Fibroblast of lung (primary cell): ENCODE measurements around the gene ESRRA. TPM values are rescaled to one million over a fixed set of nuclear protein-coding genes. Genes with fewer than 3 reads are reported as not detected.

Experiments
- DNase-seq, 2 donors: peaks; one replicate each; pipeline versions ENCODE4 v3.0.0 to v3.0.0-alpha.2; 2010; ENCODE audit warnings: low read depth in 2 of 2
- H2AFZ ChIP-seq: 2 replicates; pipeline ENCODE4 v1.5.1; 2012; ENCODE audit warnings: low read length, control low read depth, inconsistent platforms
- H3K27ac ChIP-seq: 2 replicates; pipeline ENCODE4 v1.5.1; 2011; ENCODE audit warnings: low read length, control low read depth; ENCODE audit not compliant: insufficient read depth
- H3K27me3 ChIP-seq: 2 replicates; pipeline ENCODE4 v1.5.1; 2011; ENCODE audit warnings: mild to moderate bottlenecking, low read length; ENCODE audit not compliant: control insufficient read depth, insufficient read depth
- H3K36me3 ChIP-seq: 2 replicates; pipeline ENCODE4 v1.5.1; 2011; ENCODE audit warnings: low read length; ENCODE audit not compliant: control insufficient read depth, insufficient read depth
- H3K4me1 ChIP-seq: 2 replicates; pipeline ENCODE4 v1.5.1; 2011; ENCODE audit warnings: low read length; ENCODE audit not compliant: control insufficient read depth, insufficient read depth; ENCODE audit errors: extremely low read depth
- H3K4me2 ChIP-seq: 2 replicates; pipeline ENCODE4 v1.5.1; 2011; ENCODE audit warnings: low read length, control low read depth; ENCODE audit not compliant: insufficient read depth; ENCODE audit errors: extremely low read depth
- H3K4me3 ChIP-seq, 4 experiments: fragments of 200-600 bp in 1 of 4; sonication (generic) in 1 of 4; replicated peaks in 1 of 4; 2 replicates each; pipeline ENCODE4 v1.5.1; 2011 to 2016; ENCODE audit warnings: low read length in 4 of 4, low read depth in 3 of 4, mild to moderate bottlenecking in 3 of 4, control low read depth in 2 of 4, inconsistent platforms in 1 of 4, mixed read lengths in 1 of 4; ENCODE audit not compliant: insufficient read depth in 1 of 4; ENCODE audit errors: control extremely low read depth in 1 of 4
- H3K79me2 ChIP-seq: 2 replicates; pipeline ENCODE4 v1.5.1; 2012; ENCODE audit warnings: mild to moderate bottlenecking, low read length, inconsistent platforms; ENCODE audit not compliant: control insufficient read depth, insufficient read depth
- H3K9ac ChIP-seq: 2 replicates; pipeline ENCODE4 v1.5.1; 2011; ENCODE audit warnings: mild to moderate bottlenecking, low read length, control low read depth; ENCODE audit not compliant: insufficient read depth
- H3K9me3 ChIP-seq: 2 replicates; pipeline ENCODE4 v1.5.1; 2012; ENCODE audit warnings: low read depth, low read length; ENCODE audit not compliant: control insufficient read depth, insufficient read depth
- H4K20me1 ChIP-seq: 2 replicates; pipeline ENCODE4 v1.5.1; 2011; ENCODE audit warnings: low read length; ENCODE audit not compliant: control insufficient read depth, insufficient read depth; ENCODE audit errors: extremely low read depth
- CTCF ChIP-seq, 2 donors: IDR thresholded peaks in 1 of 2; conservative IDR thresholded peaks in 1 of 2; 1 replicate in 1 of 2; 2 replicates in 1 of 2; pipeline ENCODE4 v1.5.1; 2011 to 2012; ENCODE audit warnings: low read length in 2 of 2, control low read depth in 1 of 2, inconsistent platforms in 1 of 2, low read depth in 1 of 2, mild to moderate bottlenecking in 1 of 2
- EZH2 ChIP-seq: IDR thresholded peaks from 2 replicates; pipeline ENCODE4 v1.5.1; 2012; ENCODE audit warnings: low read length, control low read depth, mild to moderate bottlenecking; ENCODE audit errors: missing control alignments
- polyA plus RNA-seq, 2 donors: library from polyadenylated mRNA; depleted of rRNA in 1 of 2; stranded (reverse) in 1 of 2; unstranded in 1 of 2; fragments of >200 nt; gene quantifications; 2 replicates each; pipeline ENCODE4 v1.2.1, GENCODE V29; 2011 to 2012; ENCODE audit warnings: missing spikeins in 1 of 2
- total RNA-seq: library from RNA; depleted of rRNA; stranded (reverse); fragments of >200 nt; gene quantifications from 2 replicates; pipeline ENCODE4 v1.2.1, GENCODE V29; 2014

The ESRRA gene
- total and polyA plus RNA-seq, 2 donors (not counting 1 experiment from before 2014, with no cell fraction given), result 6.7 to 32.5 TPM

- Histone ChIP-seq H3K79me2 (no peaks in the 10 kb centered on the region), H3K27me3 (no peaks in the 10 kb centered on the region), H4K20me1 (no peaks in the 10 kb centered on the region), H2AFZ (no peak overlapping the region), H3K36me3 (peaks cover 49% of the 10 kb centered on the region), H3K9me3 (no peaks in the 10 kb centered on the region), H3K27ac (no peak overlapping the region), H3K4me1 (no peaks in the 10 kb centered on the region), H3K9ac (no peak overlapping the region), H3K4me2 (no peak overlapping the region), H3K4me3 (no peak overlapping the region)
- DNase-seq, result no peak
- TF ChIP-seq CTCF (conservative IDR thresholded peaks at IDR 0.05 in 1 of 2, IDR thresholded peaks at IDR 0.05 in 1 of 2; ENCODE audit: low read depth in 1 of 2, low read length in 2 of 2), result no peak
Observed at GRCh38 chr11:64261556-64262080, 43.7 kb upstream of the ESRRA start.

DNA sequence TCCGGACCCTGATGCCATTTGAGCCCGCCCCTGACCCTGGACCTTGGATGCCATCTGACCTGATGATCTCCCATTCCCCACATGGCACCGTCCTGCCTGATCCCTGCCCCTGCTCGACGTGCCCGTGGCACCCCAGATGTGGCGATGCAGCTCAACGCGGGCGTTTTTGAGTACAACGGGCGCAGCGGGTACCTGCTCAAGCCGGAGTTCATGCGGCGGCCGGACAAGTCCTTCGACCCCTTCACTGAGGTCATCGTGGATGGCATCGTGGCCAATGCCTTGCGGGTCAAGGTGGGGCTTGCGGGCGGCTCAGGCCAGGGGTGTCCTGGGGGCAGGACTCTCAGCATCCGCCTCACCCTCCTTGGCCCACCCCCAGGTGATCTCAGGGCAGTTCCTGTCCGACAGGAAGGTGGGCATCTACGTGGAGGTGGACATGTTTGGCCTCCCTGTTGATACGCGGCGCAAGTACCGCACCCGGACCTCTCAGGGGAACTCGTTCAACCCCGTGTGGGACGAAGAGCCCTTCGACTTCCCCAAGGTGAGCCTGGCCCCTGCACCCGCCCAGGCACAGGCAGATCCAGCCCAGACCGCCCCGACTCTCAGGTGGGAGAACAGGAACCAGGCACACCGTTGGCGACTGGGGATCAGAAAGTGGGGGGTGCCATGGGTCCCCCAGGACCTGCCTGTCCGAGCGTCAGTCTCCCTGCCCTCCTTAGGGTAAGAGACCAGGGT lies 42.9 kb upstream of the ESRRA start:
- peaks cover 5% of the 10 kb centered on the region for H3K4me1 ChIP-seq
- no peak for DNase-seq
- no peak overlapping the region for H3K27ac ChIP-seq
- H3K36me3 ChIP-seq, result peaks cover 52% of the 10 kb centered on the region
- H3K4me2 ChIP-seq, result no peak overlapping the region
- no peak overlapping the region for H3K4me3 ChIP-seq
- no peaks in the 10 kb centered on the region for H3K79me2 ChIP-seq
- H4K20me1 ChIP-seq, result no peaks in the 10 kb centered on the region
- no peaks in the 10 kb centered on the region for H3K9me3 ChIP-seq
- H2AFZ ChIP-seq, result no peak overlapping the region
- no peak for TF ChIP-seq EZH2
- no peak for TF ChIP-seq CTCF (conservative IDR thresholded peaks at IDR 0.05 in 1 of 2, IDR thresholded peaks at IDR 0.05 in 1 of 2; ENCODE audit: low read depth in 1 of 2, low read length in 2 of 2)
- H3K27me3 ChIP-seq, result no peaks in the 10 kb centered on the region
- no peak overlapping the region for H3K9ac ChIP-seq

- Histone ChIP-seq H3K9me3 (no peaks in the 10 kb centered on the region), H3K27ac (no peak overlapping the region), H3K4me1 (peaks cover 9% of the 10 kb centered on the region), H2AFZ (no peak overlapping the region), H3K4me3 (no peak overlapping the region), H4K20me1 (no peaks in the 10 kb centered on the region), H3K36me3 (peaks cover 51% of the 10 kb centered on the region), H3K4me2 (no peak overlapping the region), H3K79me2 (no peaks in the 10 kb centered on the region), H3K27me3 (no peaks in the 10 kb centered on the region), H3K9ac (no peak overlapping the region)
- peak; percentile 56 to 70 for DNase-seq
- TF ChIP-seq CTCF (conservative IDR thresholded peaks at IDR 0.05 in 1 of 2, IDR thresholded peaks at IDR 0.05 in 1 of 2; ENCODE audit: low read depth in 1 of 2, low read length in 2 of 2), result no peak
- no peak for TF ChIP-seq EZH2
Observed at GRCh38 chr11:64263021-64263946, 42.0 kb upstream of the ESRRA start.
